NCI-H1092 treated with DMSO at 0.1 percent for 48 hours (cell line): ENCODE measurements around the gene MBD5.

Experiments used
- DNase-seq: peaks from one replicate; lab custom pipeline; 2025; lab: John Stamatoyannopoulos, UW

The MBD5 gene

DNA sequence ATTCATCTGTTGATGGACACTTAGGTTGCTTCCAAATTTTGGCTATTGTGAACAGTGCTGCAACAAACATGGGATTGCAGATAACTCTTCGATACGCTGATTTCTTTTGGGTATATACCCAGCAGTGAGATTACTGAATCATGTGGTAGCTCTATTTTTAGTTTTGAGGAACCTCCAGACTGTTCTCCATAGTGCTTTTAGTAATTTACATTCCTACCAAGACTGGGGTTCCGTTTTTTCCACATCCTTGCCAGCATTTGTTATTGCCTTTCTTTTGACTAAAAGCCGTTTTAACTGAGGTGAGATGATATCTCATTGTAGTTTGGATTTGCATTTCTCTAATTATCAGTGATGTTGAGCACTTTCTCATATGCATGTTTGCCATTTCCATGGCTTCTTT, 200.3 kb downstream of the MBD5 start:
- DNase-seq, result no peak

DNA sequence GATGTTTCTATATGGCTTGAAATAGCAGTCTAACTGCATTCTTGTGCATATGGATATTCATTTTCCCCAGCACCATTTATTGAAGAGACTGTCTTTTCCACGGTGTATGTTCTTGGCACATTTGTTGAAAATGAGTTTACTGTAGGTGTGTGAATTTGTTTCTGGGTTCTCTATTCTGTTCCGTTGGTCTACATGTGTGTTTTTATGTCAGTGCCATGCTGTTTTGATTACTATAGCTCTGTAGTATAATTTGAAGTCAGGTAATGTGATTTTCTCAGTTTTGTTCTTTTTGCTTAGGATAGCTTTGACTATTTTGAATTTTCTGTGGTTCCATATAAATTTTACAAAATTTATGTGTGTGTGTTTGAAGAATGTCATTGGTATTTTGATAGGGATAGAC, 201.0 kb downstream of the MBD5 start:
- DNase-seq, result no peak

DNA sequence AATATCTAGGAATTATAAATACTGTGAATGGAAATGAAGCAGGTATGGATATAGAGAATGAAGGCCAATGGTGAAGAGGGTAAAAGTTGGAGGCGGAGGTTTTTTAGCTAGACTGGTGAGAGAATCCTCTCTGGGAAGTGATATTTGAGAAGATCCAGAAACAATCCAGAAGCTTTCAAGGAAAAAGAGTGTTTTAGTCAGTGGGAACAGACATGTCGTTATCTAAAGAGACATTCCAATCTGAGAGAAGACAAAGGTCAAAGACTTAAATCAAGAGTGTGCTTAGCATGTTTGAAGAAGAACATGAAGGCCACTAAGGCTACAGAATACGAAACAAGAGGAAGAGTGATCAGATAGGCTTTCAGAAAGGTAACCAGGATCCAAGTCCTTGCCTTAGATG, 211.0 kb downstream of the MBD5 start:
- no peak for DNase-seq

DNA sequence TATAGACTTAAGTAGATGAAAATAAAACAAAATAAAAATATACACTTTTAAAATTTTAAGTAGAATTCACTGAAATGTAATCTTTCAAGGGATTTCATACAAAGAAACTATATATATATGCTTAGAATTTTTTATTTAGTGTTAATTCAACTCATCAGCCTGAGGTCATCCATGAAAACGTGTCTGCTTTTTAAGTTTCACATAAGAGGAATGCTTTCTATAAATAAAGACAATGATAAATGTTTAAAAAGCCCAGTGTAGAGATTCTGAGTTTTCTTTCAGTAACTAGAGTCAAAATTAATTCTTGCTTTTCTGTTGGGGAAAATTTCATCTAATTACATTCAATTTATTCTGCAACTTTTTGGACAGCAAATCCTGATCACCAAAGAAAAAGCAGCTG, 213.3 kb downstream of the MBD5 start:
- no peak for DNase-seq

DNA sequence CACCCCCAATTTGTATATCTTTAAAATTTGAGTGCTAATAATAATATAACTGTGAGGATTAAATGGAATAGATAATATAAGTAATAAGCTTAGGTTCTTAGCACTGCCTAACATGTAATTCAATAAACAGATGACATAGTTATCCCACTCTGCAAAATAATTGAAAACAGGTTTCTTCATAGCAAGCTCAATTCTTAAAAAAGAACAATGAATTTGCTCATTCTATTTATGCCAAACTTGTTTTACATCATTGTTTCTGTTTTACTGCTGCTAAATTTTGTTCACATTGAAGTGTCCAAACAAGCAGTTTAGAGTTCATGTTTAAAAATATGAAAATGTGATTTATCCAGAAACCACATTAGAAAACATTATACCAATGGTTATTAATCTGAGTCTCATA, 217.0 kb downstream of the MBD5 start:
- DNase-seq, result no peak

DNA sequence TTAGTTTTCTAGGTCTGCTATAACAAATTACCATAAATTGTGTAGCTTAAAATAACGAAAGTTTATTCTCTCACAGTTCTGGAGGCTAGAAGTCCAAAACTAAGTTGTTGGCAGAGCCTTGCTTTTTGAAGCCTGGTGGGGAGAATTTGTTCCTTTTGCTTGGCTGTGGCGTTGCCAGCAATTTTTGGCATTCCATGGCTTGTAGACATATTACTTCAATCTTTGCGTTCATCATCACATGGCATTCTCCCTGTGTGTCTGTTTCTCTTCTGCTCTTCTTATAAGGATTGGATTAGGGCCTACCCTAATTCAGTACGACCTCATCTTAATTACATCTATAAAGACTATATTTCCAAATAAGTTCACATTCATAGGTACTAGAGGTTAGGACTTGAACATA, 217.7 kb downstream of the MBD5 start:
- no peak for DNase-seq

DNA sequence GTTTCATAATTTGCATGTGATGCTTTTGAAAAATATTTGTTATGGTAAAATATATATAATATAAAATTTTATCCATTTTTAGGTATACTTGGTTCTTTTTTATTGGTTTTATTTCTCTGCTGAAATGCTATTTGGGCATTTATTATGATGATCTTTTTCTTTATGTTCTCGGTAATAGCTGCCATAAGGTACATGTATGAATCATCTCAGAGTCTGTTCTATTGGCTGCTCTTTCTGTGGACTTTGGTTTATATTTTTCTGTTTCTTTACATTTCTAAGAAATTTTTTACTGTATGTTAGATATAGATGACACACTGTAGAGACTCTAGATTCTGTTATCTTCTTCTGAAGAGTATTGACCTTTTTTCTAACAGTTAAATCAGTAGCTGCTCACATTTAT, 219.9 kb downstream of the MBD5 start:
- no peak for DNase-seq

DNA sequence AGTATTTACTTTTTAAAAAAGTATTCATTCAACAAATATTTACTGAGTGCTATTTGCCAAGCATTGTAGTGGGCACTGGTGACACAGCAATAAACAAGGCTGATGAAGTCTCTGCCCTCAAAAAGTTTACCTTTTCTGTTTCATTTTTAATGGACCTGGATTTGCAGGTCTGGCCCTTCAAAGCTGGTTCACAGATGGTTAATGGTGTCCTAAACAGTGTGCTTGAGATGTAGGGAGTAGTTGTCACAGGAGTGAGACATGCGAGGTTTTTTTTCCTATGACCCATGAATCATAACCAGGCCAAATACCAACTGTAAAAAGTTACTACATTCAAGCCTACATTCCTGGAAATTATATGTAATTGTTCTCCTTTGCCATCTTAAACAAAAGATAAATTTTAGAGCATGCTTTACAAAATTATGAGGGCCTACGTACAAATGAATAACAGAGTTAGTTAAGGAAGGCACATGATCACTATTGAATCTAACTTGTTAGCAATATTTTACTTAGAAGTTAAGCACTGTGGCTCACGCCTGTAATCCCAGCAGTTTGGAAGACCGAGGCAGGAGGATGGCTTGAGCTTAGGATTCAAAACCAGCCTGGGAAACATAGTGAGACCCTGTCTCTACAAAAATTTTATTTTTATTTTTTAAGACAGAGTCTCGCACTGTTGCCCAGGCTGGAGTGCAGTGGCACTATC, 223.9 kb downstream of the MBD5 start:
- DNase-seq, result no peak

DNA sequence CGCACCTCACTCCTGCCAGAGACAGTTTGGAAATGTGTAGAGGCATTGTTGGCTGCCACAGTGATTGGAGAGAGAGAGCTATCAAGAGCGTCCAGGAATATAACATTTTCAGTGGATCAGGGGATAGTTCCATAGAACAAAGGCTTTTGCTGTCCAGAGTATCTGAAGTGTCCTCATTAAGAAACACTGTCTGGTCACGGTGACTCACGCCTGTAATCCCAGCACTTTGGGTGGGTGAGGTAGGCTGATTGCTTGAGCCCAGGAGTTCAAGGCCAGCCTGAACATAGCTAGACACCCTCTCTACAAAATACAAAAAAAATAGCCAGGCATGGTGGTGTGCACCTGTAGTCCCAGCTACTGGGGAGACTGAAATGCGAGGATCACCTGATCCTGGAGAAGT, 231.1 kb downstream of the MBD5 start:
- DNase-seq, result no peak

DNA sequence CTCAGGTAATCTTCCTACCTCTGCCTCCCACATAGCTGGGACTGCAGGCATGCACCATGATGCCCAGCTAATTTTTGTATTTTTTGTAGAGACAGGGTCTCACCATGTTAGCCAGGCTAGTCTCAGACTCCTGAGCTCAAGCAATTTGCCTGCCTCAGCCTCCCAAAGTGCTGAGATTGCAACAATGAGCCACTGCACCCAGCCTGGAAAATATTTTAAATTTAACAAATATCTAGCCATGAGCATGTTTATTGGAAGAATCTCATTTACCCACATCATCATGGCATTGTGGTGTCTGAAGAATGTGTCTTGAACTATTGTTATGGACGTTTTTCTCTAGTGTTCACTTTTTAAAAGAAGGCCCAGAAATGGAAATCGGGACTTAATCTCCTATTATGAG, 231.8 kb downstream of the MBD5 start:
- DNase-seq, result no peak

DNA sequence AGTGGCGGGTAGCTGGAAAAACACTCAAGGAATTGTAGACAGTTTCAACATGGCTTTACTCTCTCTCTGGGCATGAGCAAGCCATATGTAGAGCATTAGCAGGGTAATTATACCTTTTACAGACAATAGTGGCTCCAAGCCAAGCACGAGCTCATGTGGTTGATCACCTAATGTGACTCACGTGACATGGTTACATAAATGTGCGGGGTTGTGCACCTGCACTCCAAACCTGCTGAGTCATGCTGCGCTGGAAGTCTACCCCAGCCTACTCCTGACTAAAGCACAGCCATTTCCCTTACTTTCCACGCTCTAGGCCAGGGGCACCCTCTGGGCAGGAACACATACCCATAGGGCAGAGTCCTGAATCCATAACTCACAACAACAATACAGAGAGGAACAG, 232.8 kb downstream of the MBD5 start:
- no peak for DNase-seq

DNA sequence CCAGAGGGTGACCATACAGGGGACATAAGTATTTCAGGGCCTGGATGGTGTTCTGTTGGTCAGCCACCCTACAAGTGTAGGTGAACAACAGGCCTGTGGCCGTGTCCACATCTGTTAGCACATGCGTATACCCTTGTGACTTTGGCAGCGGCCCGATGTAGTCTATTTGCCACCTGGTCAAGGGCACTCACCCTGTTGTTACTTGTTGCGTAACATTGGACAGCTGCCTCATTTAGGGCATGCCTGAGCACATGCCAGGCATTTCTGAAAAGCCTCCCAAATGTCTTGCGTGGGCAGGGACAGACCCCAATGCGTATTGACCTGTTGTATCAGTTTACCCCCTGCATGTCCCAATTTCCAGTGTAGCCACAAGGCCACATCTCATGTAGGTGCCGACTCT, 235.0 kb downstream of the MBD5 start:
- no peak for DNase-seq

DNA sequence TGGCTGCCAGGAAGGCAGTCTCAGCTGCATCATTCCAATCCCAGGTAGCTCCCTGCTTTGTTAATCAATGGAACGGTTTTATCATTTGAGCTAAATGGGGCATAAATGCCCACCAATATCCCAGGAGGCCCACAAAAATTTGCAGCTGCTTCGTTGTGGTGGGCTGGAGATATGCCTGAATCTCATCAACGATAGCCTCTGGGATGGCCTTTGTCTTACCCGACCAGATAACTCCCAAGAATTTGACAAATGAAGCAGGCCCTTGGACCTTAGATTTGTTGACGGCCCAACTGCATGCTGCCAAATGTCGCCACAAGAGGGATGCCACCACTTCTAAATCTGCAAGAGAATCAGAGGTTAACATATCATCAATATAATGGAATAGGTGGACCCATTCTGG, 236.4 kb downstream of the MBD5 start:
- no peak for DNase-seq

DNA sequence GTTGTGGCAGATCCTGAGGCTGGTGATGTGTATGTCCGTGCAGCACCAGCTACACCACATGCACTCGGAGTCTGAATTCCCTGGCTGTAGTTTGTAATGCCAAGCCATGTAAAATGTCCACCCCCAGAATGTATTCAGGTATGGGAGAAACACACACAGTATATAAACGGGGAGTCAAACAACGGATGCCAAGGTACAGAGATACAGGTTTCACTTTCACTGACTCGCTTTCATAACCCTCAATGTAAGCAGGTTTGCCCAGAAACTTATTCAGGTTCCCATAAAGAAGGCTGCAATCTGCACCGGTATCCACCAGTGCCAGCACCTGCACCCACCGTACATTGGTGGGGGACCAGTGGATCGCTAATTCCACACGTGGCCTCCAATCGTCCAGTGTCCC, 237.2 kb downstream of the MBD5 start:
- DNase-seq, result no peak

DNA sequence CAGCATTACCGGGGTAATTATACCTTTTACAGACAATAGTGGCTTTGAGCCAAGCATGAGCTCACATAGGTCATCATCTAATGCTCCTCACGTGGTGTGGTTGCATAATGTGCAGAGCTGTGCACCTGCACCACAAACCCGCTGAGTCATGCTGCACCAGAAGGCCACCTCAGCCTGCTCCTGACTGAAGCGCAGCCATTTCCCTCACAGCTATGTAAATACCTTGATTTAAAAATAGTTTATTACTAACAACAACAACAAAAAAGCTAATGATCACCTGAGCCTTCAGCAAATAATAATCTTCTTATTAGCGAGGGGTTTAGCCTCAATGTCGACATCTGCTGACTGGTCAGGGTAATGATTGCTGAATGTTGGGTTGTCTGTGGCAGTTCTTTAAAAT, 238.8 kb downstream of the MBD5 start:
- no peak for DNase-seq

DNA sequence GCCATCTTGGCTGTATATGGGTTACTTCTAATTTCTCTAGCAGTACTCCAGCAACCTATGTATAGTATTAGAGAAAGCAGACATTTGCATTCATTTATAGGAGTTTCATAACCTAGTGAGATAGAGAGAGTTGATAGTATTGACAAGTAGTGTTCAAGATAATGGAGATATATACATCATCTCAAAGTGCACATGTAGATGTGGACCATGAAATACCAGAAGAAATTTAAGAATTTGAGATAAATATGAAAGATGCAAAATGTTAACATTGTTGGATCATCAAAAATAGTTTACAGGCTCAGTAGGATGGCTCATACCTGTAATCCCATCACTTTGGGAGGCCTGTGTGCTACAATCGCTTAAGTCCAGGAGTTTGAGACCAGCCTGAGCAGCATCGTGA, 243.0 kb downstream of the MBD5 start:
- no peak for DNase-seq

DNA sequence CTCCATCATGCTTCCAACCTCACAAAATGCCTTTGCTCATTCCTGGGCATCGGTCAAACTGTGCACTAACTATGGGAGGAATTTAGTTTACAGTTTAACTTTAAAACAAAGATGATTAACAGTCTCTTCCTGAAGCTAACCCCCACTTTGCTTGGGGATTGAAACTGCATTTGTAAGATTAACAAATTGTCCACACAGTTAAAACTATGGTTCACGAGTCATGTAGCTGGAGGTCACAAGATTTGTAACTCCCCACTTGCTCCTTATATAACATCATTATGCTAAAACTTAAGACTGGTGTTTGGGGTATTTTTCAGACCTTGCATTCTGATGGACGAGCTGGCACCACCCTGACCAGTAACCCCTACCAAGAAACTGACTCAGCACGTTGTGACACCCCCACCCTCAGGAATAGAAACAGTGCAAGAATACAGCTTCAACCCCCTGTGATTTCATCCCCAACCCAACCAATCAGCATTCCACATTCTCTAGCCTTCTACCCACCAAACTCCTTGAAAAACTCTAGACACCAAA, 252.3 kb downstream of the MBD5 start:
- no peak for DNase-seq

DNA sequence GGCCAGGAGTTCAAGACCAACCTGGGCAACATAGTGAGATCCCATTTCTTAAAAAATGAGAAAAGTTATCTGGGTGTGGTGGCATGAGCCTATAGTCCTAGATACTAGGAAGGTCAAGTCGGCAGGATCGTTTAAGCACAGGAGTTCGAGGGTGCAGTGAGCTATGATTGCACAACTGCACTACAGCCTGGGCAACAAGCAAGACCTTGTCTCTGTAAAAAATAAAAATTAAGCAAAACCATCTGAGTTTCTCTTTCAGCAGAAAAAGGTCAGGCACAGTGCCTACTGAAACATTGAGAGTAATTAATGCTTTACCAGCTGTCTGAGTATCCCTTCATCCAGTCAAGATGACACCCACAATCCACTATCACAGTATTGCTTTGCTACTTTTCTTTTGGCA, 258.3 kb downstream of the MBD5 start:
- no peak for DNase-seq

DNA sequence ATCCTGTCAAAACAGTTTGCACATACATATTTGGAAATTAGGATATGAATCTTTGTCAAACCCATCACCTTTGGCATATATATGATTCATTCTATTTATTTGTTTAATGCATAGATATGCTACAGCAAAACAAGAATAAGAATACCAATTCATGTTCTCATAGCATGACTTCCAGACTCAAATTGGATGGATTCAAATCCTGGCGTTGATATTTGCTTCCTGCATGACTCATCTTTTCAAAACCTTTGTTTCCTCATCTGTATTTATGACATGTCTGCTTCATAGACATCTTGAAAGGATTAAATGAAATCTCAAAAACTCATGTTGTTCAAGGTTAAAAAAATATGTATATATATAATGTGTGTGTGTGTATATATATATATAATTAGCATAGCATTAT, 261.3 kb downstream of the MBD5 start:
- no peak for DNase-seq

DNA sequence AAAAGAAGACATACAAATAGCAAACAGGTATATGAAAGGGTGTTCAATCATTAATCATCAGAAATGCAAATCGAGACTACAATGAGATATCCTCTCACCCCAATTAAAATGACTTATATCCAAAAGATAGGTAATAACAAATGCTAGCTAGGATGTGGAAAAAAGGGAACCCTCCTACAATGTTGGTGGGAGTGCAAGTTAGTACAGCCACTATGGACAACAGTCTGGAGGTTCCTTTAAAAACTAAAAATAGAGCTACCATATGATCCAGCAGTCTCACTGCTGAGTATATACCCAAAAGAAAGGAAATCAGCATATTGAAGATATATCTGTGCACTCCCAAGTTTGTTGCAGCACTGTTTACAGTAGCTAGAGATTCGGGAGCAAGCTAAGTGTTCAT, 271.5 kb downstream of the MBD5 start:
- DNase-seq, result no peak

DNA sequence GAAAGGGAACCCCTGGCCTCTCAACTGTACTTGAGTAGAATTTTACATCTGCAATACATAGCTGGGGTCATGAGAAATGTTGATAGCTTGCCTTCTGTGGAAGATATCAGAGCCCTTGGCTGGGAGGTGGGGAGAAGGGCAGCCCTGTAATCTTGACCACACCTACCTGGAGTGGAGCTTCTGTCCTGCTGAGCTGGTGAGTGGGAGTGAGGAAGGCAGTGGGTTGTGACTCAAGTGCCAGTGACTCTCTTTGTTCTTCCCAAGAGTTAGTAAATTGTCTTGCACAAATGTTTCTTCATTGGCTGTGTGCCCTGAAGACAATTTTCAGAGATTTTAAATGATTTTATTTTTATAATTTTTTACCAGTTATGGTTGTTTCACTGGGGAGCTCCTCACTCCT, 277.3 kb downstream of the MBD5 start:
- no peak for DNase-seq

DNA sequence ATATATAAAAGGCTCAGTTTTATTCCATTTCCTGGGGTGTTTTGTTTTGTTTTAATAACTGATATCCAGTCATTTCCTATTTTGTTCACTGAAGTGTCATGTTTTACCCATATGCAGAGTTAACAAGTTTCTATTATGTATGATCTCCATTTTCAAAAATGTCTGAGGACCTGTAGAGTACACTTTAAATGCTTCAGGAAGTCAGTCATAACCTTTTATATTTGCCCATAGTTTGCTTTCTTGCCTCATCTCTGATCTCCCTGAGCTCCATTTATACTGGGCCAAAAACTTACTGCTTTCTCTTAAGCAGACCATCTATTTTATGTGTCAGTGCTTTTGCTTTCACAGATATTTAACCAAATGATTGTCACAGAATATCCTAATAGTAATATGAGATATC, 278.7 kb downstream of the MBD5 start:
- no peak for DNase-seq

DNA sequence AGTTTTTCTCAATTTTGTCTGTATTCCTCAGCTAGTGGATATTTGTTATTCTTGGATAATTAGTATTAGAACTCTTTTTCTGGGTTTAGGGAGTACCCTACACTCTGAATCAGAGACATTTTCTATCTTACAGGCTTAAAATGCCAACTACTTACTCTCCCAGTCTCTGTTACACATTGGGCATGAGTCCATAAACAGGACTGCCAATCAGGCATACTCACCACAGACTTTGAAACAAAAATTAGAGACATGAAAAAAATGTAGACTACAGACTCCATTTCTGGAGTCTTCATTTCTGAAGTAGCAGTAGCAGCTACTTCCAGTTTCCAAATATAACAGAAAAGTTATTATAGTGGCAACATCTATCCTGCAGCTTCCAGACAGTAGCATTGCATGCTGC, 279.7 kb downstream of the MBD5 start:
- DNase-seq, result no peak

DNA sequence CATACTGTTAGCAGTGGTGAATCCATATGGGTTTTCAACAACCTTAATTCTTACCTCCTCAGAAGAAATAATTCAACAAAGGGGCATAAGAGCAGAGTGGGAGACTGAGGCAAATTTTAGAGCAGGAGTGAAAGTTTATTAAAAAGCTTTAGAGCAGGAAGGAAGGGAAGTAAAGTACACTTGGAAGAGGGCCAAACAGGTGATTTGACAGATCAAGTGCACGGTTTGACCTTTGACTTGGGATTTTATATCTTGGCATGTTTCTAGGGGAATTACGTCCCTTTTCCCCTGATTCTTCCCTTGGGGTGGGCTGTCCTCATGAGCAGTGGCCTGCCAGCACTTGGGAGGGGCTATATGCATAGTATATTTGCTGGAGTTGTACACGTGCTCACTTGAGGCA, 280.5 kb downstream of the MBD5 start:
- DNase-seq, result no peak

DNA sequence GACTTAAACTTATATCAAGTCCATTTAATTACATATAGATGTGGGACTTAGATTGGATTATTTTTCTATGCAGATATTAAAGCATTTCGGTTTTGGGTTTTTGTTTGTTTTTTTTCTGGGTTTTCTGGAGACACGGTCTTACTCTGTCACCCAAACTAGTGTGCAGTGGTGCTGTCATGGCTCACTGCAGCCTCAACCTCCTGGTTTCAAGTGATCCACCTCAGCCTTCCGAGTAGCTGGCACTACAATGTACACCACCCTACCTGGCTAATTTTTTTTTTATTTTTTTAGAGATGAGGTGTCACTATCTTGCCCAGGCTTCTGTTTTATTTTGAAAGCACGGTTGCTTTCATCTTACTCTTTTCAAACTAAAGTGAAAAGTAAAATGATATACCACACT, 281.6 kb downstream of the MBD5 start:
- no peak for DNase-seq
